HG03342 (cell line): ENCODE measurements around the gene SLC31A1.

Experiments used
- ATAC-seq: cut with Tn5 transposase; IDR thresholded peaks from one replicate; pipeline ENCODE4 v1.9.1; 2021; ENCODE audit warnings: mild to moderate bottlenecking, moderate library complexity; ENCODE audit not compliant: unreplicated experiment

The SLC31A1 gene

DNA sequence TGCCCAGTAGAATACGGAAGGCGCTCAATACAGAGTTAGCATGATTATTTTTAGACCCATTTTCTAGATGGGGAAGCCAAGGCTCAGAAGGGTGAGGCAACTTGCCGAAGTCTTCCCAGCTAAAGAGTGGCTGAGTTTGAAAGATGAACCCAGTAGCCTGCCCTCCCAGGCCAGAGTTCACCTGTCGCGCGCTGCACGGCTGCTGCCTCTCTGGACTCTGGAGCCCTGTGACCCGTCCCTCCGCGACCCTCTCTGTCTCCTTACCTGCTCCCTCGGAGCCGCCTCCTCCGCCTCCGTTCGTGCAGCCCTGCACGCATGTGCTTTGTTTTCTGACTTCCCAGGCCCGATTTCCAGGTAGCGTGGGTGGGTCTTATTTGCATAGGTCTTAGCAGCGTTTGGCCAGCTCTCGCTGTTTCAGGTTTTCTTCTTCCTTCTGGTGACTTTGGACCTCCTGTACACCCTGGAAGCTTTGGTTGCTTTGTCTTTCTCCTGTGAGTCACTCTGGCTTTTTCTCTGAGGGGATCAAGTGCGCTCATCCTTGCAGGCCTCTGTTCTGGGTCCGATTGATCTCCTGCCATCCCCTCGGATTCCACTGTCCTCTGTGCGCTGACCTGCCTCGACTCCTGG lies 81.6 kb downstream of the SLC31A1 start, which contains the start of gene RNF183:
RNF183 (minus strand) TSS at position 585 of the 627 bp plus-strand sequence. CDS start 5,192 bp downstream, outside the sequence.
- no peak for ATAC-seq

DNA sequence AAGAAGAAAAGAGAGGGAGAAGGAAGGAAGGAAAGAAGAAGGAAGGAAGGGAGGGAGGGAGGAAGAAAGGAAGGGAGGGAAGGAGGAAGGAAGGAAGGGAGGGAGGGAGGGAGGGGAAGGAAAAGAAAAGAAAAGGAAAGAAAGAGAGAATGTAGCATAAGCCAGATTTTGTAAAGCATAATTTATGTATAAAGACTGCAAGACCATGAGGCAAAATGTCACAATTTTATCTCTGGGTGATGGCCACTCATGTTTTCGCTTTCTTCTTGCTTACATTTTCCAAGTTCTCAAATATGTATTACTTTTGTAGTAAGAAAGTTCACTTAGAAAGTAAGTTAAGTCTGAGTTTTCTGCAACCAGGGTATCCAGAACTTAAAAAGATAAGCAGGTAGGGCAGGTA lies 85.2 kb downstream of the SLC31A1 start:
- ATAC-seq, result no peak

DNA sequence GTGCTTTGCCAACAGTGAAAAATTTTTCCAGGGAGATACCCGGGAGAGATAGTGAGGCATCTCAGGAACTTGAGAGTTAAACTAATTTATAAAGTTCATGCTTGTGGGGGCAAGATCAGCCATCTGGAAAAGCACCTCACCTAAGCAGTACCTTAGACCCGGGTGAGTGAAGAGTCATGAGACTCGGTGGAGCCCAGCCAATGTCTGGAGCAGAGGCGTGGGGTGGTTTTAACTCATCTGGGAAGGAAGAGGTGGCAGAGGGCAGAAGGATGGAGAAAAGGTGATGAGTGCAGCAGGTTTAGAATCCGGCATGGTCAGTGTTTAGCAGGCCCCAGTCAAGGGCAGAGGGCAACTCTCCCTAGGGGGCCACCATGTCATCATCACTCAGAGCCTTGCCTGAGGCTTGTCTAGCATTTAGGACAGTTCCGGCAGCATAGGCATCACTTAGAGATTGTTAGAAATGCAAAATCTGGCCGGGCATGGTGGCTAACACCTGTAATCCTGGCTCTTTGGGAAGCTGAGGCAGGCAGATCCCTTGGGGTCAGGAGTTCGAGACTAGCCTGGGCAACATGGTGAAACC lies 86.1 kb downstream of the SLC31A1 start:
- ATAC-seq, result no peak

DNA sequence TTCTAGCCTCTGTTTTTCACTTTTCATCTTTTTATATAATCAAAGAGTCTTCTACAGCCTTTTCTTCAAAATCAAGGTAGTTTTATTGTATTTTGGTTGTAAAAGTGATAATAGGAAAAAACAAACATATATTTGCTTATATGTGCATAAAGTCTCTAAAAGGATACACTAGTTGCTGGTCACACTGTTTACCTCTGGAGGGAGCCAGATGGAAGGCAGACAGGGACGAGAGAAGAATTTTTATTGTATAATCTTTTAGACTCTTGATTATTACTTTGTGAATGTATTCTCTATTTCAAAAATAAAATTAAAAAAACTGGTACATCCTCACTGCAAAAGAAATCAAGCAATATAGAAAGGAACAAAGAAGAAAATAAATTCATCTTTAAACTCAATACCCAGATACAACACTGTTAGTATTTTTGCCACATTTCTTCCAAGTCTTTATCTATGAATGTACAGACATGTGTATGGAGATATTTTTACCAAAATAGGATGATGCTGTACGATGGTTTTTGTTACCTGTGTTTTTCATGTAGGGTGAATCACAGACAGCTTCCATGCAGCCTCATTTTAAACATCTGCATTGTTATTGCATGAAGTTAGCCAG lies 88.0 kb downstream of the SLC31A1 start:
- ATAC-seq, result no peak

DNA sequence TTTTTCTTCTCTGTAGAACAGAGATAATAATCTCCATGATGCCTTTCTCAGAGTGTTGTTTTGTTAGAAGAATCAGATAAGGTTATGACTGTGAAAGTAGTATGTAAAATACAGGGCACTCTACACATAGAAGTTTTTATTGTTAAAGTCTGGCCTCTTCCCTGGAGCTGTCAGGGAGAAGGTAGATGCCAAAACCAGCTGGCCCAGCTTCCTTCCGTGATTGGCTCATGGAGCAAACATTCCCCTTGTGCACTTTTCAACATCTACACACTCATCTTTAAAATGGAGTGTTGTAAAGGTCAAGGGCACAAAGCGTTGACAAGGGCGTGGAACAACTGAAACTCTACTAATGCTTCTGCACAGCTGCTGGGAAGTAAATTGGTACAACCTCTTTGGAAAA lies 89.2 kb downstream of the SLC31A1 start:
- no peak for ATAC-seq

DNA sequence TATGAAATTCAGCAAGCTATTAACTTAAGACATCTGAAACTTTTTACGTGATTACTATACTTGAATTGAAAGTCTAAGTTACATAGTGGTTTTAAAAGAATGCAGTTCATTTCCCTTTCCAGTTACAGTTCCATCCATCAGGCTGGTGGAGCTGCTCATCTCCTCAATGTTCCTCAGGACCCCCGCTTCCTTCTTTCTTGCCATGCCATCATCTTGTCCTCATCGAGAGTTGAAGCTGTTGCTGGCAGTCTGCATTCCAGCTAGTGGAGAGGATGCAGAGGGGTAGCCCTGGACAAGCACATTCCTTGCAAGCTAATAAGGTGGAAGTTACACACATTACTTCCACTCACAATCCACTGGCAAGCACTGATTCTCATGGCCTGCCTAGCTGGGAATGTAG lies 90.6 kb downstream of the SLC31A1 start:
- ATAC-seq, result no peak

DNA sequence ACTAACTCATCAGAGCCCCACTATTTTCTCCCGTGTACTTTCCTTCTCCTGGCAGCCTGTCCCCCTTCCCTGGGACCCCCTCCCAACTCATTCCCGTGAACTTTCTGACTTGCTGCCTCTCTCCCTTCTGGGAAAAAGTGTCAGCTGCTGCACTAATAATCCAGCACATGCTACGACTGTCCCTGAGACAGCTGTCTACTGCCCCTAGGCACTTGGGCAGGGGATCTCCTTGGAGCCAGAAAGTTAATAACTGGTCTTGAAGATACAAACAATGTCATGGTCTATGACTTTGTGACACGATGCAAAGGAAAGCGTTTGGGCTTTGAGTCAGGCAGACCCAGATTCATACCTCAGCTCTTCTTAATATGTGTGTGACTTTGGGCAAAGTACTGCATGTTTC lies 91.9 kb downstream of the SLC31A1 start:
- ATAC-seq, result no peak
